Endothelial cell of umbilical vein (primary cell): ENCODE measurements around the gene PLOD2.

Experiments used
- EZH2 ChIP-seq: IDR thresholded peaks from 2 replicates; pipeline ENCODE4 v1.6.1; 2012; ENCODE audit warnings: borderline replicate concordance, low read depth, mild to moderate bottlenecking, moderate library complexity, low read length, inconsistent platforms; ENCODE audit not compliant: severe bottlenecking
- JUN ChIP-seq: IDR thresholded peaks from 2 replicates; pipeline ENCODE4 v1.6.1; 2011; ENCODE audit warnings: borderline replicate concordance, low read depth; ENCODE audit not compliant: insufficient read length, insufficient read depth
- POLR2A ChIP-seq: IDR thresholded peaks from 2 replicates; pipeline ENCODE4 v1.6.1; 2012; ENCODE audit warnings: low read depth, mild to moderate bottlenecking, control low read depth, low read length
- POLR2AphosphoS5 ChIP-seq: IDR thresholded peaks from 2 replicates; pipeline ENCODE4 v1.6.1; 2012; ENCODE audit warnings: low read depth, mild to moderate bottlenecking, control low read depth, low read length, moderate library complexity; ENCODE audit not compliant: insufficient read depth
- TF ChIP-seq, protein P1 (sequence below): IDR thresholded peaks from 2 replicates; pipeline ENCODE4 v1.6.1; 2011; ENCODE audit not compliant: insufficient read depth, insufficient read length
- TF ChIP-seq, protein P2 (sequence below), 2 donors: IDR thresholded peaks; 1 replicate in 1 of 2; 2 replicates in 1 of 2; pipeline ENCODE4 v1.5.1; 2011; ENCODE audit warnings: low read length in 2 of 2, mild to moderate bottlenecking in 2 of 2, moderate library complexity in 2 of 2, control low read depth in 1 of 2, inconsistent platforms in 1 of 2, low read depth in 1 of 2; ENCODE audit not compliant: insufficient read depth in 1 of 2; ENCODE audit errors: extremely low read depth in 1 of 2

DNA sequence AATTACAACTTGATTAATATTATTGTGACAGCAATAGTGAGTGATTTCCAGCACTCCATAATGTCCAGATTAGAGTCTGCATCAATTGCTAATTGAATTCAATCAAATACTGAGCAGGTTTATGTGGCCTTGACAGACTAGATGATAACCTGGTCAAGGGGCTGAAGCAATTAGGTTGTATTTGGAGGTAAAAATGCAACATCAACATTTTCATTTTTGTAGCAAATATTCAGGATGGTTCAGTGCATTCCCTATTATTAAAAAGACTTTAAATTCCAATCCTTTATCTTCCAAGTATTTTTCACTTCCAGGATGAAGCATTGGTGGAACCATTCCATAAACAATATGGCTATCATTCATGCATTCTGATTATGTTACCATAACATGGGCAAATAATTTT lies 120.4 kb downstream of the PLOD2 start:
- TF ChIP-seq, protein P1, sequence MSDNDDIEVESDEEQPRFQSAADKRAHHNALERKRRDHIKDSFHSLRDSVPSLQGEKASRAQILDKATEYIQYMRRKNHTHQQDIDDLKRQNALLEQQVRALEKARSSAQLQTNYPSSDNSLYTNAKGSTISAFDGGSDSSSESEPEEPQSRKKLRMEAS = no peak
- TF ChIP-seq, protein P2, sequence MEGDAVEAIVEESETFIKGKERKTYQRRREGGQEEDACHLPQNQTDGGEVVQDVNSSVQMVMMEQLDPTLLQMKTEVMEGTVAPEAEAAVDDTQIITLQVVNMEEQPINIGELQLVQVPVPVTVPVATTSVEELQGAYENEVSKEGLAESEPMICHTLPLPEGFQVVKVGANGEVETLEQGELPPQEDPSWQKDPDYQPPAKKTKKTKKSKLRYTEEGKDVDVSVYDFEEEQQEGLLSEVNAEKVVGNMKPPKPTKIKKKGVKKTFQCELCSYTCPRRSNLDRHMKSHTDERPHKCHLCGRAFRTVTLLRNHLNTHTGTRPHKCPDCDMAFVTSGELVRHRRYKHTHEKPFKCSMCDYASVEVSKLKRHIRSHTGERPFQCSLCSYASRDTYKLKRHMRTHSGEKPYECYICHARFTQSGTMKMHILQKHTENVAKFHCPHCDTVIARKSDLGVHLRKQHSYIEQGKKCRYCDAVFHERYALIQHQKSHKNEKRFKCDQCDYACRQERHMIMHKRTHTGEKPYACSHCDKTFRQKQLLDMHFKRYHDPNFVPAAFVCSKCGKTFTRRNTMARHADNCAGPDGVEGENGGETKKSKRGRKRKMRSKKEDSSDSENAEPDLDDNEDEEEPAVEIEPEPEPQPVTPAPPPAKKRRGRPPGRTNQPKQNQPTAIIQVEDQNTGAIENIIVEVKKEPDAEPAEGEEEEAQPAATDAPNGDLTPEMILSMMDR (IDR thresholded peaks at IDR 0.05; ENCODE audit: extremely low read depth in 1 of 2, insufficient read depth in 1 of 2, low read depth in 1 of 2, low read length in 2 of 2) = no peak
- no peak for TF ChIP-seq JUN
- TF ChIP-seq POLR2A = no peak
- TF ChIP-seq POLR2AphosphoS5 = no peak
- TF ChIP-seq EZH2 = no peak
